HEK293 (cell line): ENCODE data around the gene SLC7A11.

ENCODE experiments used
- CTCF ChIA-PET: fragments of 350-600 bp; formaldehyde crosslinking; extraction: SDS; loops from one replicate; lab custom pipeline; 2021; ENCODE audit warnings: antibody characterized with exemption; lab: Yijun Ruan, JAX
- POLR2A ChIA-PET: fragments of 300-600 bp; formaldehyde crosslinking; extraction: SDS; loops from one replicate; lab custom pipeline; 2020; ENCODE audit warnings: antibody characterized with exemption, inconsistent platforms; lab: Yijun Ruan, JAX
- H3K27ac ChIP-seq: fragments of 200-500 bp; sonication (Bioruptor generic); 2 replicates; pipeline ENCODE4 v1.5.1; 2014; ENCODE audit warnings: low read depth, low read length, control low read depth, inconsistent platforms; ENCODE audit errors: extremely low read depth
- H3K36me3 ChIP-seq, 2 experiments: fragments of 200-500 bp in 1 of 2; sonication (Bioruptor generic) in 1 of 2; 1 replicate in 1 of 2; 2 replicates in 1 of 2; pipeline ENCODE4 v1.5.1; 2014 to 2017; ENCODE audit warnings: inconsistent platforms in 2 of 2, low read length in 2 of 2; ENCODE audit not compliant: control insufficient read depth in 2 of 2, insufficient read depth in 1 of 2
- H3K4me1 ChIP-seq: fragments of 200-500 bp; sonication (Bioruptor generic); 2 replicates; pipeline ENCODE4 v1.5.1; 2014; ENCODE audit warnings: mild to moderate bottlenecking, low read length, inconsistent platforms; ENCODE audit not compliant: control insufficient read depth, insufficient read depth
- H3K4me3 ChIP-seq: 2 replicates; pipeline ENCODE4 v1.5.1; 2011; ENCODE audit warnings: low read depth, mild to moderate bottlenecking, control low read depth, low read length, moderate library complexity
- H3K9me3 ChIP-seq: fragments of 200-500 bp; sonication (Bioruptor generic); 2 replicates; pipeline ENCODE4 v1.5.1; 2014; ENCODE audit warnings: low read depth, low read length, inconsistent platforms; ENCODE audit not compliant: control insufficient read depth, insufficient read depth
- FEZF1 ChIP-seq: fragments of 450-650 bp; formaldehyde crosslinking; IDR thresholded peaks from 2 replicates; pipeline ENCODE4 v1.5.1; 2016; ENCODE audit warnings: missing biosample characterization, missing genetic modification characterization
- KLF9 ChIP-seq: fragments of 450-650 bp; formaldehyde crosslinking; IDR thresholded peaks from 2 replicates; pipeline ENCODE4 v1.5.1; 2016; ENCODE audit warnings: missing biosample characterization, missing genetic modification characterization, low read depth
- PRDM1 ChIP-seq: fragments of 450-650 bp; formaldehyde crosslinking; IDR thresholded peaks from 2 replicates; pipeline ENCODE4; 2016; ENCODE audit warnings: missing biosample characterization, missing genetic modification characterization
- REPIN1 ChIP-seq: fragments of 450-650 bp; formaldehyde crosslinking; IDR thresholded peaks from 2 replicates; pipeline ENCODE4 v1.5.1; 2017; ENCODE audit warnings: missing biosample characterization, missing genetic modification characterization, low read depth
- SETDB1 ChIP-seq: IDR thresholded peaks from one replicate; pipeline ENCODE4 v1.6.1; 2017; ENCODE audit warnings: mild to moderate bottlenecking, low read length, moderate library complexity, mixed read lengths; ENCODE audit not compliant: insufficient read length
- WT1 ChIP-seq: fragments of 450-650 bp; formaldehyde crosslinking; IDR thresholded peaks from 2 replicates; pipeline ENCODE4 v1.5.1; 2016; ENCODE audit warnings: missing biosample characterization, missing genetic modification characterization
- ZFHX2 ChIP-seq: fragments of 450-650 bp; formaldehyde crosslinking; conservative IDR thresholded peaks from 2 replicates; pipeline ENCODE4 v1.5.1; 2016; ENCODE audit warnings: missing biosample characterization, missing genetic modification characterization
- ZNF138 ChIP-seq: fragments of 450-650 bp; formaldehyde crosslinking; IDR thresholded peaks from 2 replicates; pipeline ENCODE4 v1.5.1; 2016; ENCODE audit warnings: missing biosample characterization, missing genetic modification characterization, borderline replicate concordance
- ZNF175 ChIP-seq: fragments of 450-650 bp; formaldehyde crosslinking; IDR thresholded peaks from 2 replicates; pipeline ENCODE4 v1.5.1; 2016; ENCODE audit warnings: missing biosample characterization, missing genetic modification characterization
- ZNF239 ChIP-seq: fragments of 450-650 bp; formaldehyde crosslinking; IDR thresholded peaks from 2 replicates; pipeline ENCODE4 v1.5.1; 2016; ENCODE audit warnings: missing biosample characterization, missing genetic modification characterization
- ZNF423 ChIP-seq: fragments of 450-650 bp; formaldehyde crosslinking; IDR thresholded peaks from 2 replicates; pipeline ENCODE4 v1.5.1; 2016; ENCODE audit warnings: missing biosample characterization, missing genetic modification characterization
- ZNF555 ChIP-seq: fragments of 450-650 bp; formaldehyde crosslinking; conservative IDR thresholded peaks from 2 replicates; pipeline ENCODE4 v1.5.1; 2017; ENCODE audit warnings: missing biosample characterization, mild to moderate bottlenecking, missing genetic modification characterization, inconsistent platforms
- ZXDB ChIP-seq: fragments of 450-650 bp; formaldehyde crosslinking; IDR thresholded peaks from 2 replicates; pipeline ENCODE4 v1.5.1; 2016; ENCODE audit warnings: missing biosample characterization, missing genetic modification characterization
- TF ChIP-seq, protein P1 (sequence below): fragments of 450-650 bp; formaldehyde crosslinking; IDR thresholded peaks from 2 replicates; pipeline ENCODE4 v1.5.1; 2016; ENCODE audit warnings: missing biosample characterization, missing genetic modification characterization
- TF ChIP-seq, protein P2 (sequence below): fragments of 450-650 bp; formaldehyde crosslinking; IDR thresholded peaks from 2 replicates; pipeline ENCODE4 v1.5.1; 2017; ENCODE audit warnings: missing biosample characterization, missing genetic modification characterization
- TF ChIP-seq, protein P3 (sequence below): fragments of 450-650 bp; formaldehyde crosslinking; IDR thresholded peaks from 2 replicates; pipeline ENCODE4 v1.5.1; 2016; ENCODE audit warnings: missing biosample characterization, missing genetic modification characterization
- TF ChIP-seq, protein P4 (sequence below): fragments of 450-650 bp; formaldehyde crosslinking; IDR thresholded peaks from 2 replicates; pipeline ENCODE4 v1.5.1; 2016; ENCODE audit warnings: missing biosample characterization, missing genetic modification characterization

The SLC7A11 gene

DNA sequence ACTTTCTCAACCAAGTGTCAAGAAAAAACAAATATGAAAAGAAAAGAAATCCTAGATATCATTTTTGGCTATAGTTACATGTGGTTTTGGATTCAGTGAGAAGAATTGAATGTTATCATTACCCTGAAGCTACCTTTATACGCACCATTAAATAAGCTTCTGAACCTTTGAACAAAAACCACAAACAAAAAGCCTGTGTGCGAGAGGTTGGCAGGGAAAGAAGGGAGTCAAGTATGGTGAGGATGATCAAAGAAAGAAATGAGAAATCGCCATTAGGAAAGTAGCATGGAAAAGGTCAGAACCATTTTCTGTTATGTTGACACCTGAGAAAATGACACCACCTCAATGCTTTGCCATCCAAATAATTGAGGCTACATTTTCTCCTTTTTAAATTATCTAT lies 1.2 kb upstream of the SLC7A11 start (continued):
- TF ChIP-seq, protein P1, sequence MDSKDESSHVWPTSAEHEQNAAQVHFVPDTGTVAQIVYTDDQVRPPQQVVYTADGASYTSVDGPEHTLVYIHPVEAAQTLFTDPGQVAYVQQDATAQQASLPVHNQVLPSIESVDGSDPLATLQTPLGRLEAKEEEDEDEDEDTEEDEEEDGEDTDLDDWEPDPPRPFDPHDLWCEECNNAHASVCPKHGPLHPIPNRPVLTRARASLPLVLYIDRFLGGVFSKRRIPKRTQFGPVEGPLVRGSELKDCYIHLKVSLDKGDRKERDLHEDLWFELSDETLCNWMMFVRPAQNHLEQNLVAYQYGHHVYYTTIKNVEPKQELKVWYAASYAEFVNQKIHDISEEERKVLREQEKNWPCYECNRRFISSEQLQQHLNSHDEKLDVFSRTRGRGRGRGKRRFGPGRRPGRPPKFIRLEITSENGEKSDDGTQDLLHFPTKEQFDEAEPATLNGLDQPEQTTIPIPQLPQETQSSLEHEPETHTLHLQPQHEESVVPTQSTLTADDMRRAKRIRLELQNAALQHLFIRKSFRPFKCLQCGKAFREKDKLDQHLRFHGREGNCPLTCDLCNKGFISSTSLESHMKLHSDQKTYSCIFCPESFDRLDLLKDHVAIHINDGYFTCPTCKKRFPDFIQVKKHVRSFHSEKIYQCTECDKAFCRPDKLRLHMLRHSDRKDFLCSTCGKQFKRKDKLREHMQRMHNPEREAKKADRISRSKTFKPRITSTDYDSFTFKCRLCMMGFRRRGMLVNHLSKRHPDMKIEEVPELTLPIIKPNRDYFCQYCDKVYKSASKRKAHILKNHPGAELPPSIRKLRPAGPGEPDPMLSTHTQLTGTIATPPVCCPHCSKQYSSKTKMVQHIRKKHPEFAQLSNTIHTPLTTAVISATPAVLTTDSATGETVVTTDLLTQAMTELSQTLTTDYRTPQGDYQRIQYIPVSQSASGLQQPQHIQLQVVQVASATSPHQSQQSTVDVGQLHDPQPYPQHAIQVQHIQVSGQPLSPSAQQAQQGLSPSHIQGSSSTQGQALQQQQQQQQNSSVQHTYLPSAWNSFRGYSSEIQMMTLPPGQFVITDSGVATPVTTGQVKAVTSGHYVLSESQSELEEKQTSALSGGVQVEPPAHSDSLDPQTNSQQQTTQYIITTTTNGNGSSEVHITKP (tag by site-specific recombination), result 0 out of 2 replicates have a peak, but pooled peaks have one; percentile 24
- peak; percentile 98 for TF ChIP-seq FEZF1 (tag by site-specific recombination)
- TF ChIP-seq, all 188 proteins: peak for 7

DNA sequence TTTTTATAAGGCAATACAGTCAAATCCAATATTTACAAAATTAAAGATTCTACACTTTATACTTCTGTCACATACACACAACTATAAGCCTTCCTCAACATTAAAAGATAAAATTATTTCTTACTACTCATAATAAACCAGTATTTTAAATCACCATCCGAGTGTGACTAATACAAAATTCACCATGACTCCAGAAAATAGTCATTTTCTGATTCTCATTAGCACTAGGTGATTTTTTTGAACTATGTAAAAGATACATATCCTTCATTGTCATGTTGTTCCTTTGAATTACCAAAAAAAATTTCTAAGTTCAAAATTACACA lies 646 bp upstream of the SLC7A11 start:
- Histone ChIP-seq H3K27ac (no peak overlapping the region), H3K4me1 (no peaks in the 10 kb centered on the region), H3K4me3 (peak overlapping the region; percentile 7), H3K9me3 (no peaks in the 10 kb centered on the region), H3K36me3 (no peaks in the 10 kb centered on the region)
- CTCF ChIA-PET, result interaction anchor here (0.9 to 1.2 kb wide), 2 partner anchors 28 to 152 kb away, joined by 3 read pairs; no protein-coding TSS in a partner anchor
- POLR2A ChIA-PET, result interaction anchor here (1.2 to 2.1 kb wide), 2 partner anchors 10 to 21 kb away, joined by 3 to 8 read pairs; no protein-coding TSS in a partner anchor
- TF ChIP-seq, protein P2, sequence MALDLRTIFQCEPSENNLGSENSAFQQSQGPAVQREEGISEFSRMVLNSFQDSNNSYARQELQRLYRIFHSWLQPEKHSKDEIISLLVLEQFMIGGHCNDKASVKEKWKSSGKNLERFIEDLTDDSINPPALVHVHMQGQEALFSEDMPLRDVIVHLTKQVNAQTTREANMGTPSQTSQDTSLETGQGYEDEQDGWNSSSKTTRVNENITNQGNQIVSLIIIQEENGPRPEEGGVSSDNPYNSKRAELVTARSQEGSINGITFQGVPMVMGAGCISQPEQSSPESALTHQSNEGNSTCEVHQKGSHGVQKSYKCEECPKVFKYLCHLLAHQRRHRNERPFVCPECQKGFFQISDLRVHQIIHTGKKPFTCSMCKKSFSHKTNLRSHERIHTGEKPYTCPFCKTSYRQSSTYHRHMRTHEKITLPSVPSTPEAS (tag by site-specific recombination), result no peak
- no peak for TF ChIP-seq SETDB1

DNA sequence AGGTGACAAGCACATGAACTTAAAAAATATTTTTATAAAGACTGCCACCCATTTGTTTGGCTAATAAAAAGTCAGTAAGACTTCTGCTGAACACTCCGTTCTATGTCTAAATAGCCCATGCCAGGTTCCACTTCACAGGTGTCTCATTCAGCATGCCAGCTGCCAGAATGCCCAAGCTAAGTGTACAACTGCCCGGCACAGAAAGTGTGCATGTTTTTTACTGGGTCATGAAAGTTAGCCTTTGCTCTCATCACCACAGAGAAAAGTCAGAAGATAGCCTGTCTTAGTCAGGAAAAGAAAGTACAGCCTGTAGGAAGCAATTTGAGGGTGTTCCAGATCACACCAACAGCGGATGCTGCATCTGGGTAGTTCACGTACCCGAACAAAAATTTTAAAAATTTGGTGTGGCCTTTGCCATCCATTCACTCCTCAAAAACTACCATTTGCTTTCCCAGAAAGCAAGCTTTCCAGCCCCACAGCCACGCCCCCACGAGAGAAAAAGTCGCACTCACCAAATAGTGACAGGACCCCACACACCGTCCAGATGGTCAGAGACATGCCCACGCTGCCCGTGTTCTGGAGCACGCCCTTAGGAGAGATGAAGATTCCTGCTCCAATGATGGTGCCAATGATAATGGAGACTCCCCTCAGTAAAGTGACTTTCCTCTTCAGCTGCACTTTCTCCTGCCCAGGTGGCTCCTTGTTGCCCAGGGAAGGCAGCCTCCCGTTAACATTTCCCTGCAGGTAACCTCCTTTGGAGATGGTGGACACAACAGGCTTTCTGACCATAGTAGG lies 671 bp downstream of the SLC7A11 start:
- H3K36me3 ChIP-seq, result no peaks in the 10 kb centered on the region
- peak overlapping the region; percentile 38; the same call in 1 of the 2 replicates for H3K27ac ChIP-seq
- H3K4me3 ChIP-seq, result peak overlapping the region; percentile 26
- H3K4me1 ChIP-seq, result no peaks in the 10 kb centered on the region
- H3K9me3 ChIP-seq, result no peaks in the 10 kb centered on the region
- ChIA-PET CTCF (no interaction called here), POLR2A (interaction anchor here (1.2 to 2.1 kb wide), 2 partner anchors 8 to 22 kb away, joined by 3 to 8 read pairs; no protein-coding TSS in a partner anchor)
- no peak for TF ChIP-seq ZNF175 (tag by site-specific recombination)
- no peak for TF ChIP-seq ZNF138
- TF ChIP-seq, protein P3, sequence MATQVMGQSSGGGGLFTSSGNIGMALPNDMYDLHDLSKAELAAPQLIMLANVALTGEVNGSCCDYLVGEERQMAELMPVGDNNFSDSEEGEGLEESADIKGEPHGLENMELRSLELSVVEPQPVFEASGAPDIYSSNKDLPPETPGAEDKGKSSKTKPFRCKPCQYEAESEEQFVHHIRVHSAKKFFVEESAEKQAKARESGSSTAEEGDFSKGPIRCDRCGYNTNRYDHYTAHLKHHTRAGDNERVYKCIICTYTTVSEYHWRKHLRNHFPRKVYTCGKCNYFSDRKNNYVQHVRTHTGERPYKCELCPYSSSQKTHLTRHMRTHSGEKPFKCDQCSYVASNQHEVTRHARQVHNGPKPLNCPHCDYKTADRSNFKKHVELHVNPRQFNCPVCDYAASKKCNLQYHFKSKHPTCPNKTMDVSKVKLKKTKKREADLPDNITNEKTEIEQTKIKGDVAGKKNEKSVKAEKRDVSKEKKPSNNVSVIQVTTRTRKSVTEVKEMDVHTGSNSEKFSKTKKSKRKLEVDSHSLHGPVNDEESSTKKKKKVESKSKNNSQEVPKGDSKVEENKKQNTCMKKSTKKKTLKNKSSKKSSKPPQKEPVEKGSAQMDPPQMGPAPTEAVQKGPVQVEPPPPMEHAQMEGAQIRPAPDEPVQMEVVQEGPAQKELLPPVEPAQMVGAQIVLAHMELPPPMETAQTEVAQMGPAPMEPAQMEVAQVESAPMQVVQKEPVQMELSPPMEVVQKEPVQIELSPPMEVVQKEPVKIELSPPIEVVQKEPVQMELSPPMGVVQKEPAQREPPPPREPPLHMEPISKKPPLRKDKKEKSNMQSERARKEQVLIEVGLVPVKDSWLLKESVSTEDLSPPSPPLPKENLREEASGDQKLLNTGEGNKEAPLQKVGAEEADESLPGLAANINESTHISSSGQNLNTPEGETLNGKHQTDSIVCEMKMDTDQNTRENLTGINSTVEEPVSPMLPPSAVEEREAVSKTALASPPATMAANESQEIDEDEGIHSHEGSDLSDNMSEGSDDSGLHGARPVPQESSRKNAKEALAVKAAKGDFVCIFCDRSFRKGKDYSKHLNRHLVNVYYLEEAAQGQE (tag by site-specific recombination), result no peak
- no peak for TF ChIP-seq ZNF555
- TF ChIP-seq KLF9, result peak; percentile 64
- TF ChIP-seq ZFHX2 (tag by site-specific recombination), result 0 out of 2 replicates have a peak, but pooled peaks have one; percentile 18
- TF ChIP-seq PRDM1 (tag by site-specific recombination), result peak; percentile 95
- no peak for TF ChIP-seq WT1 (tag by site-specific recombination)
- TF ChIP-seq ZNF239, result no peak
- TF ChIP-seq ZNF423 (tag by site-specific recombination), result no peak
- TF ChIP-seq, protein P4, sequence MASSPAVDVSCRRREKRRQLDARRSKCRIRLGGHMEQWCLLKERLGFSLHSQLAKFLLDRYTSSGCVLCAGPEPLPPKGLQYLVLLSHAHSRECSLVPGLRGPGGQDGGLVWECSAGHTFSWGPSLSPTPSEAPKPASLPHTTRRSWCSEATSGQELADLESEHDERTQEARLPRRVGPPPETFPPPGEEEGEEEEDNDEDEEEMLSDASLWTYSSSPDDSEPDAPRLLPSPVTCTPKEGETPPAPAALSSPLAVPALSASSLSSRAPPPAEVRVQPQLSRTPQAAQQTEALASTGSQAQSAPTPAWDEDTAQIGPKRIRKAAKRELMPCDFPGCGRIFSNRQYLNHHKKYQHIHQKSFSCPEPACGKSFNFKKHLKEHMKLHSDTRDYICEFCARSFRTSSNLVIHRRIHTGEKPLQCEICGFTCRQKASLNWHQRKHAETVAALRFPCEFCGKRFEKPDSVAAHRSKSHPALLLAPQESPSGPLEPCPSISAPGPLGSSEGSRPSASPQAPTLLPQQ (tag by site-specific recombination), result no peak
- TF ChIP-seq, protein P1 (tag by site-specific recombination), result peak; percentile 58; the same call in 1 of the 2 replicates
- TF ChIP-seq REPIN1, result no peak
- no peak for TF ChIP-seq ZXDB
